GM23248 (cell line): ENCODE results near the gene HMCES.

Source experiments
- EZH2 ChIP-seq: fragments of 200-600 bp; sonication (generic); IDR thresholded peaks from 2 replicates; pipeline ENCODE4 v1.6.1; 2018; ENCODE audit warnings: antibody characterized with exemption, mild to moderate bottlenecking; ENCODE audit not compliant: insufficient read depth, poor library complexity, severe bottlenecking
- EZH2phosphoT487 ChIP-seq: fragments of 200-600 bp; sonication (generic); IDR thresholded peaks from 2 replicates; pipeline ENCODE4 v1.6.1; 2018; ENCODE audit warnings: antibody characterized with exemption, moderate library complexity, mild to moderate bottlenecking, low read depth; ENCODE audit not compliant: insufficient read depth

GRCh38 chr3:129238945-129239705 lies 39.5 kb upstream of the HMCES start:
- TF ChIP-seq EZH2phosphoT487 = no peak
- no peak for TF ChIP-seq EZH2
